HPDE6-E6E7 (cell line): ENCODE data around the gene FNDC7.
A peak's percentile ranks its signal among the peaks of the same experiment; 100 is the strongest.
"Not testable (repeated sequence)": the region's sequence is repeated elsewhere in the genome, so short reads cannot be mapped to it uniquely, and the experiment has no call there.

Experiments used
- DNase-seq: peaks from one replicate; pipeline ENCODE4 v3.0.0; 2011; ENCODE audit warnings: missing footprints; ENCODE audit errors: extremely low spot score

The FNDC7 gene, protein sequence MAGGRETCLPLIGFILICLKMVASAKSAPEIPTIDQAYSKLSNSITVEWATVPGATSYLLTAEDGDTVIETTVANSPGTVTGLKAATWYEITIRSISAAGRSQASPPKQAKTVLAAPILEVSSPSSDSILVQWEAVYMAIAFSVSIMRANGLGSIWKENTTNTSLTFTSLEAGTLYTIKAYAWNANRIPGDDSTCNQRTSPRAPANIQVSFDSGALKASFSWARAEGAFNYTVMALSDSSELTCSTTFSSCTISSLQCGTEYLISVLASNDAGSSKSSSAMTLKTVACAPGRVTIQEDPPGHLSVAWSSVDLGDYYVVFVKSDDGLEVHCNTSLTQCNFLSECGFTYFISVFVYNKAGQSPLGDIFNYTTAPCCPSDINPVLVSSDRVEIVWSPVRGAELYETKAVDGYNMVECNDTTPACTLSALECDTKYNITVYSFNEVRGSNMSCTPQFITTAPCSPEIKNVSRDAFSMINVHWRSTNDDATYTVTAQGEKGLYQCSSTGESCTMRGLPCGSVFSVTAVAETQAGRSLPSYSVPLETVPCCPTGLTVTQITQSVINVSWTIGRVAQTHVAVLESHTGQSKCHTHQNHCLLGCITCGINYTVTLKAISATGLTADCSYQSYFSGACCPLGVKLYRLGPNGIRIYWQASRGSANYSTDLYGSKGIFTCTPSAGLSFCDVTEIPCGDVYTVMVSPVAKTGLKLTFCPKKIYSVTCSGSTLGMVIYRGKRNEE

DNA sequence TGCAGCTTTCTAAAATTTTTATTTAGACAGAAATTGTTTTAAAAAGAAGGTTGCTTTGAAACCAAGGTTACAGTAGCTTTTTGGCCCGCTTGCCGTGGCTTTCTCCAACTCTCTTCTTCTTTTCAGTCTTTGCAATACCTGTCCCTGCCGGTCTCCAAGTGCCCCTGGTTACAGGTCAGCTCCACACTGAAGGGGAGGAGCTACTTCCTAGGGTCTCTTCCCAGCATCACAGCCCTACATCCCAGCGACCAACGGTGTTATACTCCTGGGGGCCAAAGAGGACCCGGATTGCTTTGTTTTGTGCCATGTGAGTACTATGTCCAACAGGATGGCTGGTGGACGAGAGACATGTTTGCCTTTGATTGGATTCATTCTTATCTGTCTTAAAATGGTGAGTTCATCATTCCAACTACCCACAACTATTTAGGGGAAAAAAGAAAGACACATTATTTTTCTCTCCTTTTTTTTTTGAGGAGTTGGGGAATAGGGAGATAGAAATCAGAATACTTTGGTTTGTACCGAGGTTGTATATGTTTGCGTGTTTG, at the start of gene FNDC7:
Gene FNDC7 (plus strand): TSS at position 303 of the 545 bp plus-strand sequence. CDS start 26 bp downstream, at position 329.
- DNase-seq, result no peak

DNA sequence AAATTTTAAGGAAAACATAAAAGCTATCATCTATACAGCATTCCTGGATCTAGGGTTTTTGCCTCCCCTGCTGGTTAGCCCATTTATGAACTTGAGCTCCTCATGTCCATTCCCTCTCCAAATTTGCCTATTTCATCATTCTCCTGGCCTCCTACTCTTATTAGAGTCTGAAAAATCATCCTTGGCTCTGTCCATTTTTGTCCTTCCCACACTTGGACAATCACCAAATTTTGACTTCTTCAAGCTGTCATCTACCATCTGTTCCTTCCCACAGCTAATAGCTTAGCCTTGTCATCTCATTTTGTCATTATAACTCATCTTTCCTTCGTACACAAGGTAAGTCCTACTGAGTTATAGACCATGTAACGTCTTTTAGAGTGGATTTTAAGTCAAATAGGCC, 49.6 kb upstream of the FNDC7 start:
- no peak for DNase-seq

DNA sequence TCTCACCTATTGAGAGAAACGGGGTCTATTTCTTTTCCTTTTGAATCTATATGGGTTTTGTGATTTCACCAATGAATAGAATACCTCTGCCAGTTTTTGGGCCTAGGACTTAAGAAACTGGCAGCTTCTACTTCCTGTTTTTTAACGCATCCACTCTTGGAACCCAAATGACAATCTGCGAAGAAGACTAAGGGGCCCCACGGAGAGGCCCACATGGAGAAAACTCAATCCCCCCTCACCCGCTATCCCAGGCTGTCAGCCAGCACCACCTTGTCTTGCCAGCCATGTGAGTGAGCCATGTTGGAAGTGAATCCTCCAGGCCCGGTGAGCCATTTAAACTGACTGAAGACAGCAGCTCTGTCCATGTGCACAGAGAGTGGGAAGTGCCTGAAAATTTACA, 48.2 kb upstream of the FNDC7 start:
- DNase-seq, result no peak

DNA sequence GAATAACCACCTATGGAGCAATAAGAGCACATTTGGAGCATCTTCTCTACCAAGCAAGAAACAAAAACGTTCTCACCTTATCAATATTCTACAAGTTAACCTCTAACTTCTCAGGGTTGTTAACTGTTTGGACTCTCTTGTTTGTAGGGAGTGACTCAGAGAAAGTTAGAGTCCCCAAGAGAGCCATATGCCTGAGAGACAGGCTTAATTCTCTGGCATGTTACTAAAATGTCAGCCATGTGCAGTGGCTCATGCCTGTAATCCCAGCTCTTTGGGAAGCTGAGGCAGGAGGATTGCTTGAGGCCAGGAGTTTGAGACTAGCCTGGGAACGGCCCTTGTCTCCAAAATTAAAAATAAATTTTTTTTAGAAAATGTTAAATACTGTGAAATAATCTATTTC, 47.6 kb upstream of the FNDC7 start:
- no peak for DNase-seq

DNA sequence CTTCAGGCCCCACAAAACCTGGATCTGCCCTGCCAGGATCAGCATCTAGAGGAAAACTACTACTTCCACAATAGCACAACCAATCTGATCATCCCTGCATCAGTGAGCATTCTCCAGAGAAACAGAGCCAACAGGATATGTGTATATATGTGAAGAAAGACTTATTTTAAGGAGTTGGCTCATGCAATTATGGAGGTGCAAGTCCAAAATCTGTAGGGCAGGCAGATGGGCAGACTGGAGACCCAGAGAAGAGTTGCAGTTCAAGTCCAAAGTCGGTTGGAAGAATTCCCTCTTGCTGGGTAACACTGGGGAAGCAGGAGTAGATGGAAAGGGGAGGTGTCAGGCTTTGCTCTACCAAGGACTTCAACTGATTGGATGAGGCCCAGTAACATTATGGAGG, 46.9 kb upstream of the FNDC7 start:
- DNase-seq, result no peak

DNA sequence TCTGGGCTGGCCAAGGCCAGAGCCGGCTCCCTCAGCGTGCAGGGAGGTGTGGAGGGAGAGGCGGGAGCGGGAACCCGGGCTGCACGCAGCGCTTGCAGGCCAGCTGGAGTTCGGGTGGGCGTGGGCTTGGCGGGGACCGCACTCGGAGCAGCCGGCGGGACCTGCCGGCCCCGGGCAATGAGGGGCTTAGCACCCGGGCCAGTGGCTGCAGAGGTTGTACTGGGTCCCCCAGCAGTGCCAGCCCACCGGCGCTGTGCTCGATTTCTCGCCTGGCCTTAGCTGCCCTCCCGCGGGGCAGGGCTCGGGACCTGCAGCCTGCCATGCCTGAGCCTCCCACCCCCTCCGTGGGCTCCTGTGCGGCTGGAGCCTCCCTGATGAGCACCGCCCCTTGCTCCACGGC, 45.3 kb upstream of the FNDC7 start:
- not testable (repeated sequence) for DNase-seq

DNA sequence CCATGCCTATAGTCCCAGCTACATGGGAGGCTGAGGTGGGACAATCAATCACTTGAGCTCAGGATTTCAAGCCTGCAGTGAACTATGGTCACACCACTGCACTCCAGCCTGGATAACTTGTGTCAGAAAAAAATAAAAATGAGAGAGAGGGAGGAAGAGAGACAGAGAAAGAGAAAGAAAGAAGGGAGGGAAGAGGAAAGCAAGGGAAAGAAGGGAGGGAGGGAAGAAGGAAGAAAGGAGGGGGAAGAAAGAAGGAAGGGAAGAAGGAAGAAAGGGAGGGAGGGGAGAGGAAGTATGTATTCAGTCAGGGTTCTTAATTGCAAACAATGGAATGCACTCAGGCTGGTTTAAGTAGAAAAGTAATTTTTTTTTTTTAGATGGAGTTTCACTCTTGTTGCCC, 43.9 kb upstream of the FNDC7 start:
- DNase-seq, result no peak

DNA sequence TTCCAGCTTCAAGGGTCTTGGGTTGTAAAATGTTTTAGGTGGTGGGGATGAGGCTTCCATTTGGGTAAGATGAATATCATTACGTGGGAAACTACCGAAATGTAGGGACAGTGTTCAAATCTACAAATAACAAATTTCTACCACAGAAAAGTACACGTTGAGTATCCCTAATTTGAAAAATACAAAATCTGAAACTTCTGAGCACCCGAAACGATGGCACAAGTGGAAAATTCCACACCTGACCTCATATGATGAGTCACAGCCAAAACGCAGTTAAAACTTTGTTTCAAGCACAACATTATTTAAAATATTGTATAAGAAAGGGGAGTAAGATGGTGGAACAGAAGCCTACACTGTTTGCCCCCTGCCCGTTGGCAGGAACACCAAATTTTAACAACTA, 43.0 kb upstream of the FNDC7 start:
- DNase-seq, result no peak

DNA sequence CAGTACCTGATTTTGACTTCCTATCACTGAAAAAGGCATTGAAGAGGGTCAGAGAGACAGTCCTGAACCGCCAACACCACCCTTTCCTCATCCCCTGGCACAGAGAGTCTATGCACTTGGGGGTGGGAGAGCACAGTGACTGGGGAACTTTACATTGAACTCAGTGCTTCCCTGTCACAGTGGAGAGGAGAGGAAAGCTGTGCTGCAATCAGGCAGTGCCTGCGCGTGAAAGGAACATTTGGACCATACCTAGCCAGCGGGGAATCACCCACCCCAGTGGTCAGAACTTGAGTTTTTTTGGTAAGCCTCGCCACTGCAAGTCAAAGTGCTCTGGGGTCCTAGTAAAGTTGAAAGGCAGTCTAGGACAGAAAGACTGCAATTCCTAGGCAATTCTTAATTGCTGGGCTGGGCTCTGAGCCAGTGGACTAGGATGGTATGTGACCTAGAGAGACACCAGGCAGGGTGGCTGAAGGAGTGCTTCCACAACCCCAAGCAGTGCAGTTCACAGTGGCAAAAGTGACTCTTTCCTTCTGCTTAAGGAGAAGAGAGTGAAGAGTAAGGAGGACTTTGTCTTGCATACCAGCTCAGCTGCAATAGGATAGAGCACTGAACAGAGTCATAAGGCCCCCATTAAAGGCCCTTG, 42.5 kb upstream of the FNDC7 start:
- DNase-seq, result no peak

DNA sequence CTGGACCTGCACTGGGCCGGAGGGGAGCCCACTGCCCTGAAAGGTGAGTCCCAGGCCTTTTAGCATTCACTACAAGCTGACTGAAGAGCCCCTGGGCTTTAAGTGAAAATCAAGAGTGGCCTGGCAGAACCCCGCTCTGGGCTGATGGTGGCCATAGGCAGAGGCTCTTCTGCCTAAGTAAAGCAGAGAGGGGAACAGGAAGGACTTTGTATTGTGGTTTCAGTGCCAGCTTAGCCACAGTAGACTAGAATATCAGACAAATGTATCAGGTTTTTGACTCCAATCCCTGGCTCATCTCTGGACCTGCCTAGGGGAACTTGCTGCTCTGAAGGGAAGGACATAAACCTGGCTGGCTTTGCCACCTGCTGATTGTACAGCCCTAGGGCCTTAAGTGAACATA, 41.6 kb upstream of the FNDC7 start:
- no peak for DNase-seq

DNA sequence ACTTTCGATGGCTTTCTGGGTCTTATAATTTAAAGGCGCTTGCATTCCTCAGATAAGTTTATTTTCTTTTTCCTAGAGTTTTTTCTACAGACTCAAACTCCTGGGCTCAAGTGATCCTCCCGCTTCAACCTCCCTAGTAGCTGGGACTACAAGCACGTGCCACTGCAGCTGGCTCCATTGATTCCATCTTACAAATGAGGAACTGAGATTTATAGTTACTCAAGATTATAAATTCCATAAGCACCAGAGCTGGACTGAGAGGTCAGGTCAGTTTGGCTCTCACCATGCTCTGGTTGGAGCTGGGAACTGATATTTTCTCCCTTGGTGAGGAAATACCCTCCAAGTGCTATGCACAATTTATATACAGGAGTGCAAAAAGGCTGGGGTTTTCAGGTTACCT, 34.0 kb upstream of the FNDC7 start:
- DNase-seq, result no peak

DNA sequence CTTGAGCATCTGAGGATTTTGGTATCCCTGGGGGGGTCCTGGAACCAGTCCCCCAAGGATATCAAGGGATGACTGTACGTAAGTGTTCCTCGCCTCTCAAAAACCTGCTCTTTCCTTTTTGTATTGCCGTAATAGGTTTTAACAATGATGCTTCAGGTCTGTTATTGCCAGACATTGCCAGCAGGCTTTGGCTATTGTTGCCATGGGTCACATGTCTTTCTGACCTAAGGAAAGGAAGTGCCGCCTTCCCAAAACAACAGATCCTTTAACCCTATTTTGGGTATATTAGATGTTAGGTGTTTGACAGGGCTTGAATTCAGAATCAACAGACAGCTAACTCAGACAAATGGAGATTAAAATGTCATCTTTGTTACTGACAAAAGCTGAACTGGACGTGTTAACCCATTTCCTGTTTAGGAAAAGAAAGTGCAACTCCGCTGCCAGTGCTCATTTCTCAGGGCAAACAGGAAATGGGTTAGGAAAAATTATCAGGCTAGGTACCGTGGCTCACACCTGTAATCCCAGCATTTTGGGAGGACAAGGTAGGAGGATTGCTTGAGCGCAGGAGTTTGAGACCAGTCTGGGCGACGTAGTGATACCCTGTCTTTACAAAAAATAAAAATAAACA, 33.0 kb upstream of the FNDC7 start:
- no peak for DNase-seq

DNA sequence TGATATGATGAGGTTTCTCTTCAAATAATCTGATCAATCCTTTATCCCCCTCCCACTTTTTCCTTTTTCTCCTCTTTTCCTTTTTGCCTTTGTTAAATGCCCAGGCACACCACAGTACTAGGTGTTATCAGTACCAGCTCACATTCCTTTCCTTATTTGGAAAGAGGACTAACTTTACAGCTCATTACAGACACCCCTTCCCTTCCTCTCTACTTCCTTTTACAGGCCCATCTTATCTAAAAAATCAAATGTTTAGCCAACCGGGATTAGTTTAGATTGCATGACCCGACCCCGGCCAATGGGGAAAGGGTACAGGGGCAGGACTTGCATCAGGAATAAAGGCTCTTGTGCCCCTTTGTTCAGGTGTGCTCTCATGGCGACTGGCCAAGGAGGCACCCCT, 31.0 kb upstream of the FNDC7 start:
- not testable (repeated sequence) for DNase-seq

DNA sequence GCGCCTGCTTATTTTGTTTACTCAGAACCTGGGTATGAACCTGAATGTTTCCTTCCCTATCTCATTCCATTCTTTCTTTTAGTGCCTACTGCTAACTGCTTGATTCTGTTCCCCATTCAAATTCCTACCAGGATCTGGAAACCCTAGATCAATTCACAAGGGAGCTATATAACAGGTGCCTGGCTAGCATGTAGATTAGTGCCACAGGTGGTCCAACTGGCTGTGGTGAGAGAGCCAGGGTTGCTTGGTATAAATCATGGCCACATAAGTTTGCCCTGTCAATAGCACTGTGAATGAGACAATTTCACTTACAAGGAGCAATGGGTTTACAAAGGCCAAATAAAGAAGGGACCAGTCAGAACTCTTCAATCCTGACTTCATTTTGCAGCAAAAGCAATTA, 27.2 kb upstream of the FNDC7 start:
- DNase-seq, result no peak

DNA sequence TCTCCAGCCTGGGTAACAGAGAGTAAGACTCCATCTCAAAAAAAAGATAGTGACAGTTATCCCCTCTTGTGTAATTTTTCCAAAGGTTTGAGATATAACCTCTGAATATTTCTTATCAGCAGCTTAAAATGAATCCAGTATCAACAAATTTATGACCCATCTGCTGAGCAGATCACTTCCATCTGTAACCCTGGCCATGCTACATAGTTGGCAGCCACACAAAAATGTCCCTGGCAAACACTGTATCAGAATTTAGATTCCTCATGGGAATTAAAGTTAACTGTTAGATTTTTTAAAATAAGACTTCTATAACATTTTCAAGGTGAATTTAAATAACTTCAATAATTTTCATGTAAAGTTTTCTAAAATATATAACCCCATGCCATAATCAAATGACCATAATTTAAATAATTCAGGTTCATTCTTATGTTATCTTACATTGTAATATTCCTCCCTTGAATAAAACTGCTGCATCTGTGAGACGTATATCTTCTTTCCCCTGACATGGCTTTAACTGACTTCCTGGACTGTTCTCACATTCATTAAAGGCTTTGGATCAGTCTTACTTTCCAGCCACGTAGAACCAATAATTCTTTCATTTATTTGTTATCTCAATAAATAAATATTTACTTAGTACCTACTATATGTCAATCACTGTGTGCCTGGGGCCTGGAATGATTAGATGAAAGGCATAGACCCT, 25.9 kb upstream of the FNDC7 start:
- no peak for DNase-seq

DNA sequence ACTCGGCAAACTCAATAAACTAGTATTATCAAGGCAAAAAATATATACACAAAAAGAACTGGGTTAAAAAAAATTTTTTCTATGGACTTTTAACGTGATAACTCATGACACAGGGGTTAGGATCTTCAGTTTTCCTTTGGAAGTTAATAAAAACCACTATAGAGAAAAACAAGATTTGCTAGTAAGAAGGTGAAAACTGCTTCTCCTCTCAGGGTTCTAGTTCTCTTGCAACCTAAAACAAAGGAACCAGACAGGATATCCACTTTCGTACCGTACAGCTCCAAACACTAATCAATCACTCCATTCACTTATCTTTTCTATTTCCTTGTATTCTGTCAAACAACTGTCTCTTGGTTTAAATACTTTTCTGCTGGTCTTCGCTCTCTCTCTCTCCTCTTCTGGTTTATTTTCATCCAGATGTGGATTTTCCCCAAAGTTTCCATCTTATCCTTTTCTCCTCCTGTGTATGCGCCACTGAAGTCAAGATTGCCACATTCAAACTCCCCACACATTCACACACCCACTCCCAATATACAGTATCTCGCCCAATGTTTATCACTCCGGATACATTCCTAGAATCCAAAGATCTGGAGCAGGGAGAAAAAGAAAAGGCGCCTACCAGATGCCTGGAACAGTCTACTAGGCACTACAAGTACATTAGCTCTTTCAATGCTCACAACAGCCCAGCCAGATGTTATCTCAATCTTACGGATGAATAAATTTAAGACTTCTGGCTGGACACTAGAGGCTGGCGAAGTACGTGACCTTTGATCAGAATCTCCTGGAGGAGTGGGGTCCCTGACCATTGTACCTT, 21.4 kb upstream of the FNDC7 start:
- no peak for DNase-seq

DNA sequence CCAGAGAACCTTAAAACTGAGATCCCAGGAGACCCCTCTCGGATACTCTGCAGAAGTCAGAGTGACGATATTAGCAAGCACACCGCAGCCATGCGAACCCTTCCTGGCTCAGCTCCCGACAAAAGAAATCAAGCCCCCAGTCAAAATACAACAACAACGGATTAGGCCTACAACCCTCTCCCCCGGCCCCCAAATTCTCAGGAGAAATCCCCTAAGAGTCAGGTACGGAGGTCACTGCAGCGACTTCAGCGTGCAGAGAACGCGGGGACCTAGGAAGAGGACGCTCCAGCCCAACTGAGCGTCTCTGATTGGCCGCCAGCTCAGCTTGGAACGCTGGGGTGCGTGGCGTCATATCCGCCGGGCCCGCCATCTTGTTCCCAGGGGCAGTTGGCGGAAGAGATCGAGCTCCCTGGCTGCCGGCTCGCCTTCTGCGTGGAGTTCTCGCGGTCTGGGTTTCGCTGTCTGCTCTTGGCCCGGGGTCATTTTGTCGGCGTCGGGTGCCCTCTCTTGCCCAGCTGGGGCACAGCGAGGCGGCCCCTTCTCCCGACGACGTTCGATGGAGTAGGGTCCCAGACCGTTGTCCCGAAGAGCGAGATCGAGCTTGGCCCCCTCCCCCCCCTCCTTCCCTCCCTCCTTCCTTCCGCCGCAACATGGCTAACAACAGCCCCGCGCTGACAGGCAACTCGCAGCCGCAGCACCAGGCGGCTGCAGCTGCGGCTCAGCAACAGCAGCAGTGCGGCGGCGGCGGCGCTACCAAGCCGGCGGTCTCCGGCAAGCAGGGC, 20.6 kb upstream of the FNDC7 start, which contains the start of gene PRPF38B:
Gene PRPF38B (plus strand): TSS at position 369 of the 782 bp plus-strand sequence. CDS start 282 bp downstream, at position 651.
- peak; percentile 89 for DNase-seq

DNA sequence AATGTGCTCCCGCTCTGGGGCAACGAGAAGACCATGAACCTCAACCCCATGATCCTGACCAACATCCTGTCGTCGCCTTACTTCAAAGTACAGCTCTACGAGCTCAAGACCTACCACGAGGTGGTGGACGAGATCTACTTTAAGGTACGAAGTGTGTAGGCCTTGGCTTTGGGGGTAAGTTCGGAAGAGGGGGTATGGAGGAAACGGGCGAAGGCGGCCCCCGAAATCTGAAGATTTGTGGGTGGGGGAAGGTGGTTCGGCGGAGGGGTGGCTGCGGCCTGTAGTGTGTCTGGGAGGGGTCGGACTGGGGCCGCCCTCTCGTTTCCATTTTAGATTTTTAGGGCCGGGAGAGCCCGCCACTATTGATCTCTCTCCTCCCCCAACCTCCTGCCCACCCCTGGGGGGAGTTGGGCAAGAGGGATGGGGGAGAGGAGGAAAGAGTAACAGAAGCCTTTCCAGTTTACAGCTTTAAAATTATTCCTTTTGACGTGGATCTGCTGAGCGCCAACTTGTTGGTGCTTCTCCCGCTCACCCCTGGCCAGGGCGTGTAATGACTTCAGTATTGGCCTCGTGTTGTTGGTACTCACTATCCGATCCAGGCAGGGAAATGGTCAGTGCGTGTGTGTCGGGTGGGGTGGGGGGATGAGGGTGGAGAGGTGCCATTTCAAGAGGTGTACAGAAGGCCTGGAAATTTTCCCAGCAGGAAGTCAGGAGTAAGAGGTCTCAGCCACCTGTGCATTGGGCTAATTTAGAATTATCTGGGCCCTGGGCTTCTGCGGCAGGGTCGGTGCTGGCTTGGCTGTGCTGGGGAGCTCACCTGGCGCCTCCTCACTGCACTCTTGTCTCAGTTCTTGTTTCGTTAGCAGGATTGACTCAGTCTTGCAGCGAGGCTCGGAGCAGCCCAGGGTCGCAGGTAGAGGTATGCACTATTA, 19.7 kb upstream of the FNDC7 start:
- peak; percentile 39 for DNase-seq
